GM18951 (cell line): Measurements from ENCODE around the gene THSD7A.

ENCODE experiments used
- POLR2A ChIP-seq: IDR thresholded peaks from 4 replicates; pipeline ENCODE4 v1.6.1; 2011; ENCODE audit warnings: mild to moderate bottlenecking; ENCODE audit not compliant: insufficient read length, insufficient read depth; ENCODE audit errors: extremely low read depth
- in situ Hi-C: fragments of 300-500 bp; cut with MboI; formaldehyde crosslinking; loops from one replicate; pipeline ENCODE4 v1.12.0; 2022; ENCODE audit warnings: low sequenced_read_pairs, mixed read lengths, inconsistent platforms; ENCODE audit not compliant: unreplicated experiment

The THSD7A gene

DNA sequence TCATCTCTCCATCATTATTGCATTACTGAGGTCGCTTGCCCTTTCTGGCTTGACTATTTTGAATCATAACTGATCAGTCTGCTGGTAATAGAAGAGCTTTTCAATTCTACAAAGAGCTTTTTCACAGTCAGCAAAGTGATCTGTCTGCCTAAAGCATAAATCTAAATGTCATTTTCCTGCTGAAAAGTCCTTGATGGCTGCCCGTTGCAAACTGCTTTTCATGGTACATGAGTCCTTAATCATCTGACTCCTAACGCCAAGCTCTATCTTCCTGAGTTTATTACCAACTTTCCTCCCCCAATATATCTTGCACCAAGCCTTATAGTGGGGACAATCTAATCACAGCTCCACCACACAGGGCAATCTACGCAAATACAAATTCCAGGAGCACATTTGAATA lies 39.8 kb downstream of the THSD7A start:
- in situ Hi-C loops: no loop called here
- TF ChIP-seq POLR2A: no peak

- in situ Hi-C loops: no loop called here
Observed at GRCh38 chr7:11788568-11788967, 43.4 kb downstream of the THSD7A start.

GRCh38 chr7:11787534-11787933 lies 44.5 kb downstream of the THSD7A start:
- TF ChIP-seq POLR2A: no peak
- in situ Hi-C loops: no loop called here

More at GRCh38 chr7:11788568-11788967, 43.4 kb downstream of the THSD7A start:
- no peak for TF ChIP-seq POLR2A

- no peak for TF ChIP-seq POLR2A
- in situ Hi-C loops: no loop called here
Observed at GRCh38 chr7:11786186-11786585, 45.8 kb downstream of the THSD7A start.

GRCh38 chr7:11784769-11785536 lies 47.0 kb downstream of the THSD7A start:
- in situ Hi-C loops: no loop called here
- no peak for TF ChIP-seq POLR2A

DNA sequence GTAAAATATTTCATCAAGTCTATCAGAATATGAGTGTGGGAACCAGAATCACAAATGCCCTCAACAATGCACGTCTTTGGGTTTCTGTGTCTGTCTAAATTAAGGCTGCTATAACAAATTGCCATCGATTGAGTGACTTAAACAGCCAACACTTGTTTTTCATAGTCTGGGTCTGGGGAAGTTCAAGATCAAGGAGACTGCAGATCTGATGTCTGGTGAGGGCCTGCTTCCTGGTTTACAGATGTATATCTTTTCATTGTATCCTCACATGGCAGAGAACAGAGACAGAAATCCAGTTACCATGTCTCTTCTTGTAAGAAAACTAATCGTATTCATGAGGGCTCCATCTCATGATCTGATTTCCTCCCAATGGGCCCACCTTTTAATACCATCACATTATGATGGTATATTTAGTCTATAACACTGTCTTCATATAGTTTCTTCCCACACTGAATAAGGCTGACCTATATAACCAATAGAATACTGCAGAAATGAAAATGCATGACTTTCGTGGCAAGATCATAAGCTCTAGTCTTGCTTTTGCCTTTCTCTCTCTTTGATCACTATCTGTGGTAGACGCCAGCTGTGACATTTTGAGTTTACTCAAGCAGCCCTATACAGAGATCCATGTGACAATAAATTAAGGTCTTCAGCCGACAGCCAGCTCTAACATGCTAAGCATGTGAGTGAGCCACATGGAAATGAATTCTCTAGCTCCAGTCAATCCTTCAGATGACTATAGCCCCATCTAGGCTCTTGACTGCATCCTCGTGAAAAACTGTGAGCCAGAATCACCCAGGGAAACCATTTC lies 51.9 kb downstream of the THSD7A start:
- TF ChIP-seq POLR2A: no peak
- in situ Hi-C loops: no loop called here

DNA sequence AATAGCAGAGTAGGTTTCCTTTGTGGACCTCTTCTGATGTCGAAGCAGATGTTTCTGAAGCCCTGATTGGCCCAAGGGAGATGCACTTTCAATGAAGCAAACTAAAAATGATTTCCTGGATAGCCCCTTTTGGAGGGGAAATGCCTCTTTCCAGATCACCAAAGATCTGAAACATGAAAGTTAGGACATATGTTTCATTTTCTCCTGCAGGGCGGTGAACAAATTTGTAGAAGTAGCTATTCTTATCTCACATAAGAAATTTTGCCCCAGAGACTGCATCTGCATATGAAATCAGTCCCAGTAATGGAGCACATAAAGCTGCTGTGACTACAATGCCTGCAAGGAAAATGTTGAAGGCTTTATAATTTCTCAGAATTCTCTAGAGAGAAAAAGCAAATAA lies 56.0 kb downstream of the THSD7A start:
- TF ChIP-seq POLR2A: no peak
- in situ Hi-C loops: no loop called here

- in situ Hi-C loops: no loop called here
- TF ChIP-seq POLR2A: no peak
Observed at GRCh38 chr7:11775401-11775800, 56.6 kb downstream of the THSD7A start.

DNA sequence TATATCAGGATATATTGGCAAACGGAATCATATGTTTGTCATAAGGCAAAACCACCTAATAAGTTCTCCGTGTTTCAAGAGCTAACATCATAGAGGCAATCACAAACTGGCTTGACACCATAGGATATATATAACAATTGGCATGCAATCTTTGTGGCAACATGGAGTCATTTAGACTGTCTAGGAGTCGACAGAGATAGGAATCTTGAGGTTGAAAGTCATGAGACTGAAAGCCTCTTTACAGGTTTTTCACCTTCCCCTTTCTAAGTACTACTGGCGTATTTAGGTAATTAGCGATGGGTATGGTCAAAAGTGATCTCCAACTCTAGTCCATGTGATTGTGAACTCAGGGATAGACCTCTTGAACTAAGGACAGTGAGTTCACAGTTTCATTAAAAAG lies 63.7 kb downstream of the THSD7A start:
- no peak for TF ChIP-seq POLR2A
- in situ Hi-C loops: no loop called here

GRCh38 chr7:11767148-11767547 lies 64.8 kb downstream of the THSD7A start:
- no peak for TF ChIP-seq POLR2A
- in situ Hi-C loops: no loop called here

GRCh38 chr7:11760372-11760771 lies 71.6 kb downstream of the THSD7A start:
- in situ Hi-C loops: no loop called here
- TF ChIP-seq POLR2A: no peak

DNA sequence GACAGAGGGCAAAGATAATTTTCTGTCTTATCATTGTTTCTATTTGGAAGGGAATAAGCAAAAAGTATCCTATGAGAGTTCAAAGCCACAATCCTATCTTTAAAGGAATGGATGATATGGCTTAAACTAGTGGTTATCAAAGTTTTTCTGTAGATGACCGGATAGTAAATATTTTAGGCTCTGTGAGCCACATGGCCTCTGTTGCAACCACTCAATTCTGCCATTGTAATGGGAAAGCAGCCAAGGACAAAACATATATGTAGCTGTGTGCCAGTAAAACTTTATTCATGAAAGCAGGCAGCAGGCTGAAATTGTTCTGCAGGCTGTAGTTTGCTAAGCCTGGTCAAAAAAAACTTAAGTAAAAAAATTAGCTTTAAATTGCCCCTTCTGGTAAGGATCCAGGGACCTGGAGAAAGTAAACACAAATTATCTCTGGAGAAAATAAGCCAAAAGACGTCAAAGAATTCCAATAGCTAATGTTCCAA lies 73.3 kb downstream of the THSD7A start:
- TF ChIP-seq POLR2A: no peak

GRCh38 chr7:11757153-11757552 lies 74.8 kb downstream of the THSD7A start:
- no peak for TF ChIP-seq POLR2A
- in situ Hi-C loops: no loop called here

More for the DNA sequence above, 73.3 kb downstream of the THSD7A start:
- in situ Hi-C loops: no loop called here

DNA sequence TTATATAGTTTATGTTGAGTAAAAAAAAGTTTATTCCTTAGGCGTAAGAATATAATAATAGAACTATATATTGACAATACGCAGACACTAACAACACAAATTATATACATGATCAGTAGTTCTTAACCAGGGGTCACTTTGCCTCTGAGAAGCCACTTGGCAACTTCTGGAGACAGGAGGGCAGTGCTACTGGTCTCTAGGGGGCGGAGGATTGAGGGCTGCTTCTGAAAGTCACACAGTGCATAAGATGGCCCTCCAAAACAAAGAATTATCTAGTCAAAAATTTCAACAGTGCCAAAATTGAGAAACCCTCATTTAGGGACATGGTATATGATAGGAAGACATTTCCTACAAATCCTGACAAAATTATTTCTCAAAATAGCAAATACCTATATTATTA lies 77.1 kb downstream of the THSD7A start:
- no peak for TF ChIP-seq POLR2A
- in situ Hi-C loops: no loop called here
